Daoy (cell line): Measurements from ENCODE around the gene ZNF282. TPM values are rescaled to one million over a fixed set of nuclear protein-coding genes. Genes with fewer than 3 reads are reported as not detected.
"Not testable (repeated sequence)": the region's sequence is repeated elsewhere in the genome, so short reads cannot be mapped to it uniquely, and the experiment has no call there.

Experiments
- DNase-seq: peaks from one replicate; pipeline ENCODE4 v3.0.0-alpha.2; 2015; ENCODE audit warnings: low read depth
- total RNA-seq: library from RNA; depleted of rRNA; stranded (reverse); fragments of >200 nt; shearing (Covaris generic); gene quantifications from 2 replicates; pipeline ENCODE4 v1.2.3, GENCODE V29; 2014; rRNA removed

The ZNF282 gene
- total RNA-seq, 1 experiment from 2014 or later = 22.6 TPM

- DNase-seq = no peak
These were observed 59.8 kb downstream of the ZNF282 start for GRCh38 chr7:149255174-149255573.

GRCh38 chr7:149256568-149256967 lies 61.2 kb downstream of the ZNF282 start:
- DNase-seq = no peak

GRCh38 chr7:149257146-149257545 lies 61.8 kb downstream of the ZNF282 start:
- DNase-seq = no peak

- peak; percentile 88 for DNase-seq
These were observed 66.0 kb downstream of the ZNF282 start for GRCh38 chr7:149261316-149261828.

- DNase-seq = peak; percentile 94
These were observed 66.7 kb downstream of the ZNF282 start, which contains the start of gene ZNF783 for GRCh38 chr7:149261829-149262617. ZNF783 (plus strand) TSS chr7:149262196; CDS start chr7:149262334, 138 bp downstream.

- no peak for DNase-seq
These were observed 71.1 kb downstream of the ZNF282 start for GRCh38 chr7:149266451-149266850.

GRCh38 chr7:149267733-149268132 lies 72.4 kb downstream of the ZNF282 start:
- DNase-seq = no peak

- DNase-seq = not testable (repeated sequence)
These were observed 79.1 kb downstream of the ZNF282 start for GRCh38 chr7:149274424-149274823.

Other genes with a start within 250 kb of the ZNF282 start
- 332 and 349 TPM in 2 replicates for gene PDIA4, start 167.0 kb upstream of the ZNF282 start, total RNA-seq
- gene ZNF786, start 104.8 kb upstream of the ZNF282 start, total RNA-seq = 4.8 and 6.9 TPM in 2 replicates
- 1.3 and 1.4 TPM in 2 replicates for gene ZNF425, start 69.2 kb upstream of the ZNF282 start, total RNA-seq
- 8.7 and 12.4 TPM in 2 replicates for gene ZNF398, start 48.1 kb upstream of the ZNF282 start, total RNA-seq
- 12.0 and 14.9 TPM in 2 replicates for gene ZNF212, start 44.1 kb downstream of the ZNF282 start, total RNA-seq
- 4.3 and 4.9 TPM in 2 replicates for gene ZNF783, start 66.7 kb downstream of the ZNF282 start, total RNA-seq